ENCODE results near the gene ENO2.
"Not testable (repeated sequence)": the region's sequence is repeated elsewhere in the genome, so short reads cannot be mapped to it uniquely, and the experiment has no call there.

The ENO2 gene

GRCh38 chr12:6914246-6914946 is at the start of gene ENO2:
Gene ENO2, plus strand, starts transcription at chr12:6914580. Its CDS starts 1,253 bp downstream, at chr12:6915833.
- DNase-seq, result peak; percentile 92

- DNase-seq, result not testable (repeated sequence)
These were observed 49.1 kb upstream of the ENO2 start for GRCh38 chr12:6865307-6865706.

GRCh38 chr12:6866163-6866919 is 48.0 kb upstream of the ENO2 start:
- DNase-seq, result no peak

GRCh38 chr12:6866920-6867412 is 47.4 kb upstream of the ENO2 start:
- no peak for DNase-seq

- DNase-seq, result peak; percentile 89
These were observed 46.8 kb upstream of the ENO2 start, which contains the start of gene TPI1 for GRCh38 chr12:6867413-6868210. Gene TPI1, plus strand, starts transcription at chr12:6867531. Its CDS starts 36 bp downstream, at chr12:6867567.

GRCh38 chr12:6868211-6869048 is 46.0 kb upstream of the ENO2 start:
- peak; percentile 11 for DNase-seq

- peak; percentile 90 for DNase-seq
These were observed 45.0 kb upstream of the ENO2 start for GRCh38 chr12:6869049-6870021.

- DNase-seq, result not testable (repeated sequence)
These were observed 44.1 kb upstream of the ENO2 start for GRCh38 chr12:6870304-6870703.

- DNase-seq, result peak; percentile 49
These were observed 43.1 kb upstream of the ENO2 start for GRCh38 chr12:6871052-6871957.

- DNase-seq, result peak; percentile 90
These were observed 42.0 kb upstream of the ENO2 start for GRCh38 chr12:6872073-6873048.

GRCh38 chr12:6873094-6874014 is 41.0 kb upstream of the ENO2 start, which contains the start of gene SPSB2:
Gene SPSB2, minus strand, starts transcription at chr12:6873303. Its CDS starts 402 bp downstream, at chr12:6872901.
- DNase-seq, result peak; percentile 100

- DNase-seq, result not testable (repeated sequence)
These were observed 40.4 kb upstream of the ENO2 start for GRCh38 chr12:6874015-6874368.

- not testable (repeated sequence) for DNase-seq
These were observed 34.6 kb upstream of the ENO2 start for GRCh38 chr12:6879824-6880223.

GRCh38 chr12:6883252-6883651 is 31.1 kb upstream of the ENO2 start:
- no peak for DNase-seq

- DNase-seq, result no peak
These were observed 30.7 kb upstream of the ENO2 start for GRCh38 chr12:6883683-6884082.

GRCh38 chr12:6884539-6884938 is 29.8 kb upstream of the ENO2 start:
- no peak for DNase-seq
